HK-2 (cell line): ENCODE data around the gene CACNA2D1.

Experiments
- DNase-seq: peaks from one replicate; pipeline ENCODE4 v3.0.0-alpha.2; 2018; ENCODE audit not compliant: unreplicated experiment

CACNA2D1 gene

DNA sequence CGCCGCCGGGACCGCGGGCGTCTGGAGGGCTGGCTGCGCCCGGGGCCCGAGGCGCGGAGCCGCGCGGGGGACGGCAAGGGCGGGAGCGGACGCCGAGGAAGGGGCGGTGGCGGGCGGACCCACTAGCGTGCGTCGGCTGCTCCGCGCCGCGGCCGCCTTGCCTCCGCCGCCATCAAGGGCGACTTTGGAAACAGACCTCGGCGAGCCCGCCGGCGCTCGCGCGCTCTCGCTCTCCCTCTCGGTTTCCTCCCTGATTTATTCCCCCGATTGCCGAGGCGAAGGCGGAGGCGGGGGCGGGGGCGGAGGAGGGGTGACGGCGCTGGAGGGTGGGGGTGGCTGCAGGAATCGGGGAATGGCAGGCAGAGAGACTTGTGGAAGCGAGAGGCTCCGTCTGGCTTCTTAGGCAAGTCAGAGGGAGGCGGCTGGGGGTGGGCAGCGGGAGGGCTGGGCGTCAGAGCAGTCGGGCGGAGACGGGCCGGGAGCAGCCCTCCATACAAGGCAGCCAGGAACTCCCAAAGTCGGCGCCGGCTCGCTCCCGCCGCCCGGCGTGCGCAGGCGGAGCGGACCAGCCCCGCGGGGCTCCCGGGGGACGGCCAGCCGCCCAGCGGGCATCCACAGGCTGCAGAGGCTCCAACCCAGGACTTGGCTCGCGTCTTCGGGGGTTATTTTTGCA lies at the start of gene CACNA2D1:
TSS of gene CACNA2D1 (minus strand) at position 231 of the 673 bp plus-strand sequence.
- DNase-seq: peak; percentile 90

DNA sequence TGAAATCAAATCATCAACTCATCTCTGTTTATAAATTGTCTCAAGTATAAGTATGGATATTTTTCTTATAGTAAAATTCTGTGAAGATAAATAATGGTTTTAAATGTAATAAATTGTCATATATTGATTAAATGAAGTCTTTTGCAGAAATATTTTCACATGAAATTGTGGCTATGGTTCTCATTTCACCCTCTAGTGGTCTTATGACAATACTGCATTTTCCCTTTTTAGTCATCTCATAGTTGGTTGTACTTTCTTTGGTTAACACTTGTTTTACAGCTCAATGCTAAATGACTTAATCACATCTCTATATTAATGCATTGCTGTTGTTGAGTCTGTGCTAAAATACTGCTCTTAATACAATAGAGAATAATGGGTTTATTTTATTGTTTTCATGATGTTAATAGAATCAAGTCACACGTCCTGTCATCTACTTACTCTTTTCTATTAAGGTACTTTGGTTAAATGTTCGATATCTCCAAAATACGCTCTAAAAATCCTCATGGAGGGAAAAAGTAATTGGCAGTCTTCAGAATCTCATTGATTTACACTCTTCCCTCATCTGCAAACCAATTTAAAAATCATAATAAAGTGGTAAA lies 38.0 kb upstream of the CACNA2D1 start:
- no peak for DNase-seq

DNA sequence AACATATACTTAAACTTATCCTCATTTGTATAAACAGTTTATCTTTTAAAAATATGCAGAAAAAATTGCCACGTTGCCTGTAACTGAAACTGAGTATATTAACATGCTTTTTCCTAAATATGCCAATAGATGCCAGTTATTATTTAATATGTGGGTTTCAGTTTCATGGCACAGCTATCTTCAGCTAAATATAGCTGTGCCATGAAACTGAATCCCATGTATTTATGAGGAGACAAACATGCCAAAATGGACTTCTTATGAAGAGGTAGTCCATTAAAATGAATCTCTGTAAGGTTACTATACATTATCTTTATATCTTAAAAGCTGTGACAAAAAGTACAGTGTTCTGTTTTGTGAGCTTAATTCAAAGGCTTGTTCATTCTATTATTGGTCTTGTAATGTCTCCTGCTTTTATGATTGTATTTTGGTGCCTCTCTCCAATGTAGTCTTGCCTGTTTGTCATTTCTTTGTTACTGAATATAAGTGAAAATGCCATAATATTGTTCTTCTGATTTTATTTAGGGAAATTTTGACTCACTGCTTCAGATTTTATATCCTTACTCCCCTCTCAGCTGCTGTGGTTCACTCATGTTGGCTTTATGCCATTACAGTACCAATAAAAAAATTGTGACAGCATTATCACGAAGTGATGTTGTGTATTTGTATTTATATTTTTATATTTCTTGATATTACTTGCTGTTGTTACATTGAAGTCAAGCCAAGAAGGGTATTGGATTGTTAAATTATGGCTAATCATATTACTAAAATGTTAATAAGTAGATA lies 34.3 kb upstream of the CACNA2D1 start:
- no peak for DNase-seq

DNA sequence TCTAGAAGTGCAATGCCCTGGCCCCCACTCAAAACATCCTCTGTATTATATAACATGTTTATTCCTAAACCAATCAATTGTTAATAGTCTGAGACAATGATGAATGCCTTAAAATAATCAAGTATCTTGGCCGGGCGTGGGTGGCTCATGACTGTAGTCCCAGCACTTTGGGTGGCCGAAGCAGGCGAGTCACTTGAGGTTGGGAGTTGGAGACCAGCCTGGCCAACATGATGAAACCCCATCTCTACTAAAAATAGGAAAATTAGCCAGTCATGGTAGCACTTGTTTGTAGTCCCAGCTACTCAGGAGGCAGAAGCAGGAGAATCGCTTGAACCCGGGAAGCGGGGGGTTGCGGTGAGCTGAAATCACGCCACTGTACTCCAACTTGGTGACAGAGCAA lies 29.4 kb upstream of the CACNA2D1 start:
- DNase-seq: no peak

DNA sequence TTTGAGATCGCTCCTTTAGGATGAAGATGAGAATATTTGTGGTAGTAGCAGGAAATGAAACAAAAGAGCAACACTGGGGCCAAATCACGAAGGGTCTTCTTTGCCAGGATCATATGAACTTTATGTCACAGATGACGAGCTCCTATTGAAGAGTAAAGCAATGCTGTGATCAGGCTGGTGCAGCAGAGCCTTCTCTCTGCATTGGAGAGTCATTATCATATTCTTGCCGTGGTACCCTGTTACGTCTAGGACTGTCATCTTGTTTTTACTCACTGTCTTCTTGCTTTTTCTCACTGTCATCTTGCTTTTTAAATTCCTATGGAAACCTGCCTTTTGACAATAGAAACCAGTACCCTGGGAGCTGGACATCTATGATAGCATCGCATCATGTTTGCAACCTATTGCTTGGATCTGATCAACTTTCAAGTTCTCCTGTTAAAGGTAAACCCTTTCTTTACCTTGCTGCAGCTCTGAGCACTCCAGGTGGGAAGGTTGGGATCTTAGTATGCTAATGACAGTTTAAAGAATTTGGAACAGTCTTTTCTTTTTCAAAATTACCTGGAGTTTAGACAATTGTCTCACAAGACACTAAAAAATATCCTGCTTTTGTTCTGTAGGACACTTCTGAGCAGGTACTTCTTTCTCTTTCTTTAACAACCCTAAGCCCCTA lies 27.9 kb upstream of the CACNA2D1 start:
- no peak for DNase-seq

DNA sequence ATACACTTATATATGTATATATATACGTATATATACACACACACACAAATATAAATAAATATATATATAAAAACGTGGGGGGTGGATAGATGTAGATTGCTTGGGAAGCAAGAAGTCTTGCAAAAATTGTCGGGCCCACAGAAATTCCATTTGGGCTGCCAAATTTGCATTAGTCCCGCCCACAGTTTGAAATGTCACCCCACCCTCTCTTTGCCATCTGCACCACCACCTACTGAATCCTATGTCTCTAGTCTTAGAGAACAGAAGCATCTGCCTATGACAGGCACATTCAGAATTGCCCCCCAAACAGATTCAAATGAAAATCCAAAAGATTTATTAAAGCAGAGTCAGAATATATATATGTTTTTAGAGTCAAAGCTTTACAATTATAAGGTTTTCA lies 25.6 kb upstream of the CACNA2D1 start:
- DNase-seq: no peak

DNA sequence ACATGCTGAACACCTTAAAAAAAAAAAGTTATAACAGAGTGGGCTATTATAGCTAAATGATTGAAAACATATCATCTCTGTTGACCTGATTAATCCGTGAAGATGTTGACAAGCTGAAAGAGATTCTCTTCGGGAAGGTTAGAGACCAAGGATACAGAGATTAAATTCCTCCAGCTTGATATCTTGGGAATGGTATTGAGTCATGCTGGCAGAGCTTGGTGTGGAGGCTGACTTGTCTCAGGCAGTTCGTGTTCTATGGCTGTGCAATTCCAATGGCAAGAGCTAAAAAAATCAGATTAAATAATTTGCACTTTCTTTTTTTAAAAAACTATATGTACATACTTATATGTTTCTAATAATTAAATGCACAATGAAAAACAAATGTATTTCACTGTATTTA lies 24.9 kb upstream of the CACNA2D1 start:
- DNase-seq: no peak

DNA sequence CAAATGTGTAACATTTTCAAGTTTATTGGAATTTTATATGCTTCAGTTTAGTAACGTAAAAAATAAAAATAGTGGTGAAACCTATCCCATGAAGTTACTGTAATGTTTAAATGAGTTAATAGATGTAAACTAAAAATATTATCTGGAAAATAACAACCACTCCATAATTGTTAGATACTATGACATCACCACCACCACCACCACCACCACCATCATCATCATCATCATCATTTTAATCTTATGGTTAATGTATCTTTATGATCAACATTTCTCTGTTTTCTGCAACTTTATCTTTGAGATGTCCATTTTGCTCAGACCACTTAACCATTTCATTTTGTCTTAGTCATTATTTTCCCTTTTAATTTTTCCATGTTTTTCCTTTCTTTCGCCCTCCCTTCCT lies 23.4 kb upstream of the CACNA2D1 start:
- no peak for DNase-seq

DNA sequence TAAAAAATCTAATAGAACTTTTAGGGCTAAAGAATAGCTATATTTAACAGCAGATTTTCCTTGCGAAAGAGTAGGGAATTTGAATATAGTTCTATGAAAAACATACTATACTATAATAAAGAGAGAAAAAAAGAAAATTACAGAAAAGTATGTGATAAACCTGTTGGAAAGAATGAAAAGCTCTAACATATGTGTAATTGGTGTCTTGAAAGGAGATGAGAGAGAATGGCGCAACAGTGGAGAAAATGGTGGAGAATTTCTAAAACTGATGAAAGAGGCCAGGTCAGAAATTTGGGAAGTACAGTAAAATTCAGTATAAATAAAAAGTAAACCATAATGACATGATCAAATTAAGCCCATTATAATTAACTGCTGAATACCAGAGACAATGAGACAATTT lies 20.8 kb upstream of the CACNA2D1 start:
- no peak for DNase-seq

DNA sequence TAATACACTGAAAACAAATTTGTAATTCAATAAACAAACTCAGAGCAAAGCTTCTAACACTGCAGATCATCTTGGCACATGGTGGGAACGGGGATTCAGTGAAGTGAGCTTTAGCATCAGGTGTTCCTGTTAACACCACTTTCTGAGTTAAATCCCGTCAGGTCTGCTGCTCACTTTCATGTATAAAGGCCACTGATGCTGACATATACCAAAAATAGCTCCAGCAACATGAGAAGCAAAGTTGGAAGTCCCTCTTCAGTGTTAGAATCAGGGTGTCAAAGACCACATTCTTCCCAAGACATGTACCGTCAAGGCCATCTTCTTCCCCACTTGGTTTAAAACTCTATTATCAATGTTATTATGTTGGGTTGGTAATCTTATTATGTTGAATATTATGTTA lies 11.7 kb upstream of the CACNA2D1 start:
- DNase-seq: no peak

DNA sequence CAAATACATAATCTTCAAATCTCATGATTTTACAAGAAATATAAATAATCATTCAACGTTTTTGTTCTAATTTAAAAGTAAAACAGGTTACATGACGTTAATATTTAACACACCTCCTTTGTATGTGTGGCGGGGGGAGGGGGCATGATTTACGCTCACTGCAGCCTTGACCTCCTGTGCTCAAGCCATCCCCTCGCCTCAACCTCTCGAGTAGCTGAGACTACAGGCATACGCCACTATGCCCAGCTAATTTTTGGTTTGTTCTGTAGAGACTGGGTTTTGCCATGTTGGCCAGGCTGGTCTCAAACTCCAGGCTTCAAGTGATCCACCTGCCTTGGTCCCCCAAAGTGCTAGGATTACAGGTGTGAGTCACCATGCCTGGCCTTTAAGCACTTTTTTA lies 7.2 kb upstream of the CACNA2D1 start:
- no peak for DNase-seq

DNA sequence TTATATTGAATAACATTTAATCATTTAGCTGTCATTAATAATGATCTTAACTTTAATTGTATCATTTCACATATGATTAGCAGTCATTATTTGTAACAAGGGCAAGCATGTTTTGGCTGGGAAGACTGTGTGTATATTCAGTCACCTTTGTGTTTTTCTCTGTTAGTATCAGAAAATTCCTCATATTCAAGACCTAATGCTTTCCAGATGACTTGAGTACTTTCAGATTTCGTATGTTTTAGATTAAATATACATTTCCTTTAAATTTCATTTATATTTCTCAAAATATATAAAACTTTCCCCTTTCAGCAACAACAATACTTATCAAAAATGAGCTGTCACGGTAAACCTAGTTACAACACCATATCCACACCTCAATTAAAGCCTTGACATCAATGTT lies 6.3 kb upstream of the CACNA2D1 start:
- no peak for DNase-seq

DNA sequence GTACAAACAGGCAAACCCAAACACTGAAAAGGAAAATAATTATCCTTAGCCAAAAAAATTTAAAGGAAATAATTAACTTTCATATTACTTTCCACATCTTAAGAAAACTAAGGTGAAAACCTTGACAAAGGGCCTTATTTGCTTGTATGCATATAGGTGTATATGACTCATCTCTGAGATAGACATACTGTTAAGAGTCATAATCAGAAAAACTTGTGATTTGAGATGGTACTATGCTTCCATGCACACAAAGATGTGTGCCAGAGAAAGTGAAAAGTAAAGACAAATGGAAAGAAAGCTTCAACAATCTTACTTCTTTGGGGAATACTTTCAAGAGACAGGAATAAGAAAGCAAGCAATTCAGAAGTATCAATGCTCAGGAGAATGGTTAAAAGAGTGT lies 3.3 kb upstream of the CACNA2D1 start:
- DNase-seq: no peak

DNA sequence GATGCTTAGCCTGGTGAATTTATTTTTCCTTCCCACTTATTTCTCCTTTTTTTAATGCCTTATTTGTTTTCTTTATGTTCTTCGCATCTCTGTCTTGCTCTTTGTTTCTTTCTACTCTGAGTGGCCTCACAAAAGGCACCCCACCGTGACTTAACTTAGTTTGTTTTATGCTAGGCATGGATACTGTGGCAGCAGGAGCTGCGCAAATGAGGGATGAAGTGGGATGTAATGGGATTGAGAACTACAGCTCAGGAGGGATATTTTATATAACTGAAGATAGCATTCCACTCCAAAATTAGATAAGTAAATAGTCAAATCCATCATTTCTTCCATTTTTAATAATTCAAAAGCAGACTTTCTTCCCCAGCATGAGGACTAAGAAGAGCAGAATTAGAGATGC lies 1.7 kb upstream of the CACNA2D1 start:
- DNase-seq: no peak

DNA sequence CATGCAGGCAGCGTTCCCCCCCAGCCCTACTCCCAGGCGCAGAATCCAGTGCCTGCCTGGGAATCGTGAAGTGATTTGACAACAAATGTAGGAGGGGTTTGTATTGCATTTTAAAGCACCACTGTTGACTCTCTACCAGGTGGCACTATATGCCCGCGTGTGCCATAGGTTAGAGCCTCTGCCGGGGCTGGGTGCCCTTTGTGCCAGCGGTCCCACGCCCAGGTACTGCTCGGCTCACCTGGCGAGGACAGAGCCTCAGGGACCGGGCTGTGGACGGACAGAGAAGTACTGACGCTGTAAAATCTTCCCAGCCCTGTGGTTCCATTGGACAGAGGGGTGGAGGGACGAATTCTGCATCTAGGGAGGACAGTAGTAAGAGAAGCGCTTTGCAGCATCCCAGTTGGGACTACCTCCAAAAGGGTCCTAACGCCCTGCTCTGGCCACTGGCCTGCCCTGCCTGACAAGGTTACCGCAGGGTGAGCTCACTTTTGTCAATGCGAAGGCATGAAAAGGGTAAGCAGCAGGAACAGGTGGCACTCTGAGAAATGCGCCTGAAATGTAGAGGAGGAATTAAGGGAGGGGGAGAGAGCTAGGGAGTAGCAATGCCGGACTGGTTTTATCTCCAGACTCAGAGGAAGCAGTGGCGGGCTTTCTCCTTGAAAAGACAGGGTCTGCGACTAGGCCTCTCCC lies 788 bp upstream of the CACNA2D1 start:
- no peak for DNase-seq

DNA sequence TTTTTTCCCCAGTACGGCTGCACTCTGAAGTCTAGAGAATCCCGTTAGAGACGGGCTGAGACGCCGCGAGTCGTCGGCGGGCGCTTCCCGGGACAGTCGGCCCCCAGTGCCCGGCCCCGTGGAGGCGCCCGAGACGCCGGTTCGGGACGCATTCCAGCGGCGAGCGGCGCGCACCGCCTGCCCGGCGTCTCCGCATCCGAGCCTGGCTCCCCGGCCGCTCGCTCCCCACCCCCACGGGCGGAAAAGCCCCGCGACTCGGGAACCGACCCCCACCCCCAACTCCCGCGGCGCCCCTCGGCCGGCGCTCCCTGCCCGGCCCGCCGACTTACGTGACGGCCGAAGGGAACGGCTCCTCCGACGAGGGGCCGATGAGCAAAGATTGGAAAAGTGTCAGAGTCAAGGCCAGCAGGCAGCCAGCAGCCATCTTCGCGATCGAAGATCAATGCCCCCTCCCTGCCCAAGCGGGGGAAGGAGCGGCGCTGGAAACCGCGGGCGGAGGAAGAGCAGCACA lies 486 bp downstream of the CACNA2D1 start:
- peak; percentile 53 for DNase-seq

DNA sequence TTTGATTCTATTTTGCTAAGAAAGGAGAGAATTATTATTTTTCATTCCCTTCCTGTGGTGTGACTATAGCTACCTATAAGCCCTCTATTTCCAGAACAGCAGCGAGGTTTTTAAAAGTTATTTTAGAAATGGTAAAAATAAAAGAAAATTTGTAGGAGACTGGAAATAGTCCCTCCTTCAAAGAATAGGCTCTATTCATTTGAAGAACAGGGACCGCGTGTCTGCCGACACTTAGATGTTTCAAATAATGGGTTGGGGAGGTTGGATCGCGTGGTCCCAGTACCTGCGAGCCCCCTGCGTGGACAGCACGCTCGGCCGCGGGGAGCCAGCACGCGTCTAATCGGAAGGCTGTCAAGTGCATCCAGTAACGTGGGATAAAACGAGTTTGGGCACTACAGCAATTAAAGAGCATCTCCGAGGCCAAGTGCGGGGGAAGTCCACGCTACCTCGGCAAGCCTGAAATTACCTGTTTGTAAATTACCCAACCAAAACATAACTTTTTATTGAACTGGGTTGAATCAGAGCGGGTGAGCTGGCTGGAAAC lies 1.0 kb downstream of the CACNA2D1 start:
- no peak for DNase-seq

DNA sequence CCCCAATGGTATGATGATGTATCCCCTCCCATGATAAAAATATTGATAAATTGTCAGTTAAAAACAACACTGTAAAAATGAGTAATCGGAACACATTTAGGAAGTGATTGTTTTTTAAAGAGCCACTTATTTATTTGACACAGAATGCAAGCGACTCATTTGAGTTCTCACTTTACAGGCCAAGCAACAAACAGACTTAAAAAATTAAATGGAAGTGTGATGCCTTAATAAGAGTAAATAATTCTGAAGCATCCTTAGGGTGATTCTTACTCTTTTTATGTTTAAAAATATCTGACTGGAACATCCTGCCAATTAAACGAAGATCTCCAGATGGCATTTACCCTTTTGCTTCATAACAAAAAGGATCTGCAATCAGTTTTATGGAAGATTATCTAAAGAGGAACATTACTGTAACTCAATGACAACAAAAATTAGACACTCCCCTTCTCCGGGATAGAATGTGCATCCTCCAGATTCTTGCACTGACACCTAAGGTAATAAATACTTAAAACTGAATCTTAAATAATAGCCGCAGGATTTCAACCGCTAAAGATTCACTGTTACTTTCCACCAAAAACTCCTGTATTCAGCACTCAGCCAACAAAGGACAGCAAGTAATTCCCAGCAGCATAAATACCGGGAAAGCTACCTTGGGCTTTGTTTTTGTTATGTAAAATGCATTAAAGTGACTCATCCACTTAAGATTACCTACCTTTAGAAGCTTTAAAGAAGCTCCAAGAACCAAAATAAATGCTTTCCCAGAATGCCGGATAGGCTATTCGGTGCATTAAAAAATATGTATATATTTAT lies 1.7 kb downstream of the CACNA2D1 start:
- no peak for DNase-seq

DNA sequence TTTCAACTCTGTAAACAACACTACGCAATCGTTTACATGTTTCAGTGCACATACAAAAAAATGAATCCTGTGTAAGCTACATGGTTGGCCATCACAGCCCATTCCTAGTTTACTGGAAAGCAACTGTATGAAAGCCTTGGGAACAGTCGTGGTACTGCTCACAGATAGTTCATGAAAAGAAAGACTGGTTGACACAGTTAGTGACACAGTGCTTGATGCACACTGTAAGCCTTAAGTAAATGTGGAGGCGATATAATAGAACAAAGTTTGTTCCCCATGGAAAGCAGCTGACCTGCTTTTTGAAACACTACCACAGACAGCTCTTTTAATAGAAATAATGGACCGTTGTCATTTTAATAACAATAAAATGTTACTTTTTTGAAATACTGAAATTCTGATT lies 5.1 kb downstream of the CACNA2D1 start:
- DNase-seq: no peak

DNA sequence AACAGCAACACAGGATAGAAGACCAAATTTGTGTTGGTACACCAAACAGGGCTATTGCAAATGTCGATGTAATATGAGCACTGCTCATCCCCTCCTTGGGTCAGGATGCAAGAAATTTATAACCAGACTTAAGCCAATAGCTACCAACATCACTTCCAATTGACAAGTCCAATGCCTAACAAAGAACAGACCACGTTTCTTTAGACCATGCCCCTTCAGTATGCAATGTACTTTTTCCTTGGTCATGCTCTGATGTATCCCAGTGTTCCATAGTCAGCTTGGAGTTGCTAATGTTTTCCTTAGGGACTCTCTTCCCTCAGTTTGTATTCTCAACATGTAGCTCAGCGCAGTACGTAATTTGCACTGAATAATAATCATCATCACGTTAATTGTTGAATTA lies 7.8 kb downstream of the CACNA2D1 start:
- no peak for DNase-seq
